Nephron (organoid): ENCODE results near the gene SDR39U1.
A peak's percentile ranks its signal among the peaks of the same experiment; 100 is the strongest.

Experiments
- H3K27ac Mint-ChIP-seq, 3 experiments: 2 replicates each; pipeline ENCODE4 v1.8.0; 2020; ENCODE audit warnings: mixed read lengths in 3 of 3, mild to moderate bottlenecking in 2 of 3, moderate library complexity in 1 of 3
- H3K27me3 Mint-ChIP-seq: 2 replicates; pipeline ENCODE4 v1.8.0; 2021; ENCODE audit warnings: low read depth, mild to moderate bottlenecking, moderate library complexity, mixed read lengths
- H3K36me3 Mint-ChIP-seq: 2 replicates; pipeline ENCODE4 v1.8.0; 2020; ENCODE audit warnings: low read depth, mixed read lengths
- H3K4me1 Mint-ChIP-seq: 2 replicates; pipeline ENCODE4 v1.8.0; 2020; ENCODE audit warnings: mixed read lengths
- H3K4me3 Mint-ChIP-seq, 3 experiments: 2 replicates each; pipeline ENCODE4 v1.8.0; 2020; ENCODE audit warnings: mild to moderate bottlenecking in 3 of 3, mixed read lengths in 3 of 3, moderate library complexity in 2 of 3
- H3K9me3 Mint-ChIP-seq: 2 replicates; pipeline ENCODE4 v1.8.0; 2020; ENCODE audit warnings: mixed read lengths
- CTCF ChIP-seq, 3 experiments: fragments of 200-600 bp; sonication (generic); IDR thresholded peaks; one replicate each; pipeline ENCODE4 v1.5.0; 2021; ENCODE audit warnings: antibody characterized with exemption in 3 of 3; ENCODE audit not compliant: unreplicated experiment in 3 of 3

Gene SDR39U1

DNA sequence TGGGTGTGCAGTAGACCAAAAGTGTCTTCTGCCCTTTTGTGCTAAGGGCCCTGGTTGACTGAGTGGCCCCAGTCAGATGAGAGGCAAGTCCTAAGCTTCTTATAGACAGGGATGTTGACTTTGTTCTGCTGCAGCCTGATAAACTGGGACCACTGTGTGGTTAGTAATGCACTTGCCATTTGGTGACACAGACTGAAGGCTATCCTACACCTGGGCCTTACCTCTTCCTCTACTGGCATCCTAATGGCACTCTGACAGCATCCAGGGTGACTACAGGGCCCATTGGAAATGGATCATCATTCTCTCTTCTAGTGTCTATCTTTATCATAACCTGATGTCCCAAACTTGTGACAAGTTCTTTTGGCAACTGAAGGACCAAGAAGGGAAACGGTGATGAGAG, 3.3 kb downstream of the SDR39U1 start:
- peaks cover 44% of the 10 kb centered on the region for H3K36me3 Mint-ChIP-seq
- H3K27me3 Mint-ChIP-seq = no peaks in the 10 kb centered on the region
- peak overlapping the region; percentile 25 to 64 (median 59) for H3K4me3 Mint-ChIP-seq
- peak overlapping the region in 2 of 3 experiments; percentile 11 to 14 for H3K27ac Mint-ChIP-seq
- no peaks in the 10 kb centered on the region for H3K9me3 Mint-ChIP-seq
- no peak for TF ChIP-seq CTCF (IDR thresholded peaks at IDR 0.05; ENCODE audit: unreplicated experiment in 3 of 3)
- H3K4me1 Mint-ChIP-seq = peaks cover 26% of the 10 kb centered on the region

GRCh38 chr14:24438223-24439097, 4.1 kb downstream of the SDR39U1 start:
- Mint-ChIP-seq H3K27ac (peak overlapping the region in 1 of 3 experiments; percentile 30), H3K4me3 (peak overlapping the region in 2 of 3 experiments; percentile 32 to 61), H3K4me1 (peaks cover 26% of the 10 kb centered on the region), H3K27me3 (no peaks in the 10 kb centered on the region), H3K9me3 (no peaks in the 10 kb centered on the region), H3K36me3 (peaks cover 45% of the 10 kb centered on the region)
- TF ChIP-seq CTCF (IDR thresholded peaks at IDR 0.05; ENCODE audit: unreplicated experiment in 3 of 3) = no peak

- Mint-ChIP-seq H3K9me3 (no peaks in the 10 kb centered on the region), H3K27me3 (no peaks in the 10 kb centered on the region), H3K4me3 (no peak overlapping the region), H3K27ac (no peak overlapping the region), H3K36me3 (peaks cover 52% of the 10 kb centered on the region), H3K4me1 (peaks cover 30% of the 10 kb centered on the region)
- no peak for TF ChIP-seq CTCF (IDR thresholded peaks at IDR 0.05; ENCODE audit: unreplicated experiment in 3 of 3)
These were observed 4.9 kb downstream of the SDR39U1 start for GRCh38 chr14:24437736-24438067.

DNA sequence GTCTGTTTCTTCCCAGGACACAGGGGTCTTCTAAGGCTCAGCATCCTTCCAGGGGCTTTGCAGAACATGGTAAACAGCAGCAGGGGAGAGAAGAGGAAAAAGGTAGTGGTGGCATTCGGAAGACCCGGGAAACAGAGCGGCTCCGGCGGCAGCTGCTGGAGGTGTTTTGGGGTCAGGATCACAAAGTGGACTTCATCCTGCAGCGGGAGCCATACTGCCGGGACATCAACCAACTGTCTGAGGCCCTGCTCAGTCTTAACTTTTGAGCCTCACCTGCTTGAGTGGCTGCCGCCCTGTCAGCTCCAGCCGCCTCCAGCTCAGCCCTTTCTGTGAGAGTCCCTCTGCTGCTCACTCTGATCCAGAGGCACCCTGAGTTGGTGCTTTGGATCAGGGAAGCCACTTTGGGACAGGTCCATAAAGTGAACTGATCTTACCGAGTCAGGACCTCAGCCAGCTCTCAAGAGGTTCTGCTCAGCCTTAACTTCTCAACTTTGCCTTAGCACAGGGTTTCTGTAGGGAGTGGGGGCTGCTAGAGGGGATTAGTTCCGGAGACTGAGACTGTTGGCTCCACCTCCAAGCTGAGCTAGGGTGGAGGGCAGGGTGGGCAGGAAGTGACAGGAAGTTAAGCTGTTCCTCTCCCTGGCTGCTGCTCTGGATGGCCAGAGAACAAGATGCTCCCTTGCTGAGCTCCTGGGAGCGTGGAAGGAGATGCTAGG, 5.4 kb downstream of the SDR39U1 start:
- Mint-ChIP-seq H3K27me3 (no peaks in the 10 kb centered on the region), H3K36me3 (peaks cover 53% of the 10 kb centered on the region), H3K4me1 (peaks cover 26% of the 10 kb centered on the region), H3K9me3 (no peaks in the 10 kb centered on the region), H3K27ac (peak overlapping the region; percentile 61 to 76 (median 65)), H3K4me3 (peak overlapping the region in 2 of 3 experiments; percentile 9 to 29)
- TF ChIP-seq CTCF (IDR thresholded peaks at IDR 0.05; ENCODE audit: unreplicated experiment in 3 of 3) = no peak

- Mint-ChIP-seq H3K4me1 (peaks cover 31% of the 10 kb centered on the region), H3K9me3 (no peaks in the 10 kb centered on the region), H3K36me3 (peaks cover 58% of the 10 kb centered on the region)
These were observed 6.1 kb downstream of the SDR39U1 start for GRCh38 chr14:24436355-24437019.

More at GRCh38 chr14:24436355-24437019, 6.1 kb downstream of the SDR39U1 start:
- H3K27me3 Mint-ChIP-seq = no peaks in the 10 kb centered on the region
- TF ChIP-seq CTCF (IDR thresholded peaks at IDR 0.05; ENCODE audit: unreplicated experiment in 3 of 3) = peak; percentile 72 to 79 (median 74)
- H3K27ac Mint-ChIP-seq = peak overlapping the region; percentile 61 to 76 (median 65)
- peak overlapping the region in 2 of 3 experiments; percentile 9 to 29 for H3K4me3 Mint-ChIP-seq
